ENCODE measurements around the gene COPE. TPM values are rescaled to one million over a fixed set of nuclear protein-coding genes. Genes with fewer than 3 reads are reported as not detected.

Gene COPE
- total RNA-seq, 1 donor from 2014 or later, result 221 TPM

DNA sequence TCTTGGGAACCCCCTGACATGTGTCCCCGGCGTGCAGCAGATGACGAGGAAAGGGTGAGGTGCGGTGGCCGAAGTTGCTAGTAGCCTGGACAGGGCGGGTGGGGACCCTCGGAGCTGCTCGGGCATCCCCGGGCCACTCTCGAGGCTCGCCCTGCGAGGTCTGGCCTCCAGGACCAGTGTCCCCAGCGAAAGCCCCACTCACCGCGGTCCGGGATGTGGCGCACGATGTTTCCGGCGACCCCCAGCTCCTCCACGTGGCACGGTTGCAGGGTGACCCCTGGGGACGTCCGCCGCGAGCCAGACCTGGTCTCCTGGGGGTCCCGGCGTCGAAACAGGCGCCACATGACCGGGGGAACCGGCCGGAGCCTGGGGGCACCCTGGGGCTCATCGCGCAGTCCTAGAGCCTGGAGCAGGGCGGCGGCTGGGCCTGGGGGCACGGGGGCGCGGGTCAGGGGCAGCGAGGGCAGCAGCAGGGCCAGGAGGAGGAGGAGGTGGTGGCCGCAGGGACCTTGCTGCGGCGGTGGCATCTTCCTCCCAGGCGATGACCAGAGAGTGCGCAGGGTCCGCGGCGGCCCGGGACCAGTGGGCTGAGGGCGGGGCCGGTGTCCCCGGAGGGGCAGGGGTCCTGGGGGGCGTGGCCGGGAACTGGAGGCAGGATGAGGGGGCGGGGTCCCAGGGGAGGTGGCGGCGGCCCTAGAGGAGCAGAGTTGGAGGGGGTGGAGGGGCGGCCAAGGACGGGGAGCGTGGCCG, 49.2 kb downstream of the COPE start:
- no peak for DNase-seq (ENCODE audit: low spot score)
- H3K9me3 Mint-ChIP-seq, result no peaks in the 10 kb centered on the region
- peaks cover 13% of the 10 kb centered on the region for H3K36me3 Mint-ChIP-seq (ENCODE audit: low read depth)
- peaks cover 5% of the 10 kb centered on the region for H3K4me1 Mint-ChIP-seq (ENCODE audit: low read depth)
- intact Hi-C loops (cut with micrococcal nuclease), result no loop called here
- H3K27me3 Mint-ChIP-seq (ENCODE audit: insufficient read depth), result peaks cover 3% of the 10 kb centered on the region
- no peak overlapping the region for H3K27ac Mint-ChIP-seq
- H3K4me3 Mint-ChIP-seq, result no peak overlapping the region

DNA sequence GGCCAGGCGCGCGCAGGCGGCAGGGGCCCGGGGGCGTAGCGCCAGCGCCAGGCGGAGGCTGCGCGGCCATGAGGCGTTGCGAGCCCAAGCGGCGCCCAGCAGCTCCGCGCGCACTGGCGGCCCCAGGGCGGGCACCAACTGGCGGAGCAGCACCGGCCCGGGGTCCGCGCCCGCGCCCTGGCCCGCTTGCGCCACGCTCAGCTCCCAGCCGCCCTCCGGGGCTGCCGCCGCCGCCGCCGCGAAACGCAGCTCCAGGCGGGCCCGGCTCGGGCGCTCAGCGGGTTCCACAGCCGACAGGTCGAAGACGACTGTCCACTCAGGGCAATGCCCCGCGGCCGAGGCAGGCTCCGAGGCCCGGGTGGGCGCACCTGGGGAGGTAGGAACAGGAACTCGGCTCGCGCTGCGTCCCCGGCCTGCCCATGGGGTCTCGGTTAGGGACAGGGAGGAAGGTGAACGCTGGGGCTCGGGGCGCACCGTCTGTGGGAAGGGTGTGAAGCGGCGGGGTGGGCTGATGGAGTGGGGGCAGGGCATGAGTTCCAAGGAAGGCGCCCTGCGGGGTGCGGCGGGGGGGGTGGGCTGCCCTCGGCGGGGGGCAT, 50.1 kb downstream of the COPE start:
- Mint-ChIP-seq H3K27me3 (ENCODE audit: insufficient read depth) (peaks cover 3% of the 10 kb centered on the region), H3K36me3 (ENCODE audit: low read depth) (peaks cover 16% of the 10 kb centered on the region), H3K4me3 (no peak overlapping the region), H3K9me3 (no peaks in the 10 kb centered on the region), H3K4me1 (ENCODE audit: low read depth) (peaks cover 5% of the 10 kb centered on the region), H3K27ac (no peak overlapping the region)
- intact Hi-C loops (cut with micrococcal nuclease), result no loop called here
- no peak for DNase-seq (ENCODE audit: low spot score)

DNA sequence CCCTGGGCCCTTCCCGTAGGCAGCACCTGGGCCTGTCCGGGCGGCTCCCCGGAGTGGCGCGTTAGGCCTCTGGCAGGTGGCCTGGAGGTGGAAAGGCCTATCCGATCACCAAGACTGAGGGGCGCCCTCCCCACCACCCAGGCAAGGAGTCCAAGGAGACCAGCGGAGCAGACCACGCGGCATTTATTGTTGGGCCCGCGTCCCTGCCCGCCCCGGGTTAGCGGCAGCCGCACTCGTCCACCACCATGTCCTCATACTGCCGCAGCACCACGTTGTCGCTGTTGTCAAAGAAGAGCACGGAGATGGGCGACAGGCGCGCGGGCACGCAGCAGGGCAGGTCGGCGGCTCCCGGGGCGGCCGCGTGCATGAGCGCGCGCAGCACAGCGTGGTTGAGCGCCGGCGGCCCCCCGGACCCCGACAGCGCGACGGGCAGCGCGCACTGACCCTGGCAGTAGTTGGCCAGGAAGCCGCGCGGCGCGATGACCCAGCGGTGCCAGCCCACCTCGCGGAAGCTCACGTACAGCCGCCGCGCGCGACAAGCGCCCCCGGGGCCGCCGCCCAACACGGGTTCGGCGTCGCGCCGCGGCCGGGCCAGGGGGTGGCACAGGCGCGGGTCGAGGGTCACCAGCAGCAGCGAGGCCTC, 50.7 kb downstream of the COPE start:
- no peak overlapping the region for H3K27ac Mint-ChIP-seq
- H3K27me3 Mint-ChIP-seq (ENCODE audit: insufficient read depth), result peaks cover 3% of the 10 kb centered on the region
- peaks cover 20% of the 10 kb centered on the region for H3K36me3 Mint-ChIP-seq (ENCODE audit: low read depth)
- no peak overlapping the region for H3K4me3 Mint-ChIP-seq
- no peaks in the 10 kb centered on the region for H3K9me3 Mint-ChIP-seq
- DNase-seq (ENCODE audit: low spot score), result no peak
- H3K4me1 Mint-ChIP-seq (ENCODE audit: low read depth), result peaks cover 5% of the 10 kb centered on the region
- intact Hi-C loops (cut with micrococcal nuclease), result no loop called here

DNA sequence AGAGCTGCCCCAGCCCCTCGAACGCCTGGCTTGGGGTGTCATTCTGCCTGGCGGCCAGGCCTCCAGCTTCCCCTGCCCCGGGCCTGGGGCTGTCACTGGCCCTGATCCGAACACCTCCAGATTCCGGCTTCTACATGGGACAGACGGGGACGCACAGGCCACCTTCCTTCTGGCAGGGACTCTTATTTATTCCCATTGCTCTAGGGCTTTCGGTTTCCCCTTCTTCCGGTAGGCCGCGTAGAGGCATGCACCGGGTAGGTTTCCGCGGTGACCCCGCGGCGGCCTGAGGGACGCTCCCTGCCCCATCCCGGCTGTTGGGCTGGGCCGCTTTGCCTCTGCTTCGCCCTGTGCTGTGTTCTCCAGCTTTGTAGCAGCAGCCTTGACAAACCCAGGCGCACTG, 51.4 kb downstream of the COPE start:
- H3K27ac Mint-ChIP-seq, result no peak overlapping the region
- H3K27me3 Mint-ChIP-seq (ENCODE audit: insufficient read depth), result peaks cover 3% of the 10 kb centered on the region
- H3K4me3 Mint-ChIP-seq, result no peak overlapping the region
- DNase-seq (ENCODE audit: low spot score), result no peak
- H3K4me1 Mint-ChIP-seq (ENCODE audit: low read depth), result peaks cover 5% of the 10 kb centered on the region
- no peaks in the 10 kb centered on the region for H3K9me3 Mint-ChIP-seq
- peaks cover 20% of the 10 kb centered on the region for H3K36me3 Mint-ChIP-seq (ENCODE audit: low read depth)
- intact Hi-C loops (cut with micrococcal nuclease), result no loop called here

DNA sequence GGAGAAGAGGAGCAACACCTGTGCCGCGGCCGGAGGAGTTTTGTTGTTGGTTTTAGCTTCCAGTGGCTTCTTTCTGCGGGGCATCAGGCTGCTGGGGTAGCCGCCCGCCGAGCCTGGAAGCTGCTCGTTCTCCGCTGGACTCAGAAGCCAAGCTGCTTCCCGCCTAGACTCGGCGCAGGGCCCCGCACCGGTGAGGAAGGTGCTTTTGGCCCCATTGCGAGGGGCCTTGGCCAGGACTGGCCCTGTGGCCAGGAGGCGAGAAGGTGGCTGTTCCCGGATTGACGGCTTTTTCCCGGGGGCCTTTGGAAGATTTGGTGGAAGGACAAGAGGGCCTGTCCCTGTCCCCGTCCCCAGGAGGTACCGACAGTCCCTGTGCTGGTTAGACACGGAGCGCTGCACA, 52.0 kb downstream of the COPE start:
- Mint-ChIP-seq H3K36me3 (ENCODE audit: low read depth) (peaks cover 20% of the 10 kb centered on the region), H3K9me3 (no peaks in the 10 kb centered on the region), H3K4me3 (no peak overlapping the region), H3K27me3 (ENCODE audit: insufficient read depth) (peaks cover 3% of the 10 kb centered on the region), H3K27ac (no peak overlapping the region), H3K4me1 (ENCODE audit: low read depth) (peaks cover 5% of the 10 kb centered on the region)
- DNase-seq (ENCODE audit: low spot score), result no peak
- intact Hi-C loops (cut with micrococcal nuclease), result no loop called here

DNA sequence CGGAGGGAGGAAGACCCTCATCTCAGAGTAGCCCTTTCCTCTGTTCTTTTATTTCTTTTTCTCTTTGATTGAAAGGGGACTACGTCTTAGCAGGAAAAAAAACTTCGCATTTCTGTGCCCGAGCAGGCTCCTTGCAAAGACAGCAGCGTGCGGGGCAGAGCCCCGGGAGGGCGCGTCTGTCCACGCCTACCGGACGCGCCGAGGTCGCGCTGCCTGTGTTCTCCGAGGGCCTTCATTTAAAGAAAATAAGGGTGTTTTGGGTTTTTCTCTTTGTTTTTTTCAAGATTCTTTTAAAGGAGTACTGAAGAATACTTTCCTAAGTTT, 52.4 kb downstream of the COPE start:
- no peak for DNase-seq (ENCODE audit: low spot score)
- Mint-ChIP-seq H3K27me3 (ENCODE audit: insufficient read depth) (peaks cover 3% of the 10 kb centered on the region), H3K27ac (no peak overlapping the region), H3K4me1 (ENCODE audit: low read depth) (peaks cover 3% of the 10 kb centered on the region), H3K36me3 (ENCODE audit: low read depth) (peaks cover 20% of the 10 kb centered on the region), H3K4me3 (no peak overlapping the region), H3K9me3 (no peaks in the 10 kb centered on the region)
- intact Hi-C loops (cut with micrococcal nuclease), result no loop called here

DNA sequence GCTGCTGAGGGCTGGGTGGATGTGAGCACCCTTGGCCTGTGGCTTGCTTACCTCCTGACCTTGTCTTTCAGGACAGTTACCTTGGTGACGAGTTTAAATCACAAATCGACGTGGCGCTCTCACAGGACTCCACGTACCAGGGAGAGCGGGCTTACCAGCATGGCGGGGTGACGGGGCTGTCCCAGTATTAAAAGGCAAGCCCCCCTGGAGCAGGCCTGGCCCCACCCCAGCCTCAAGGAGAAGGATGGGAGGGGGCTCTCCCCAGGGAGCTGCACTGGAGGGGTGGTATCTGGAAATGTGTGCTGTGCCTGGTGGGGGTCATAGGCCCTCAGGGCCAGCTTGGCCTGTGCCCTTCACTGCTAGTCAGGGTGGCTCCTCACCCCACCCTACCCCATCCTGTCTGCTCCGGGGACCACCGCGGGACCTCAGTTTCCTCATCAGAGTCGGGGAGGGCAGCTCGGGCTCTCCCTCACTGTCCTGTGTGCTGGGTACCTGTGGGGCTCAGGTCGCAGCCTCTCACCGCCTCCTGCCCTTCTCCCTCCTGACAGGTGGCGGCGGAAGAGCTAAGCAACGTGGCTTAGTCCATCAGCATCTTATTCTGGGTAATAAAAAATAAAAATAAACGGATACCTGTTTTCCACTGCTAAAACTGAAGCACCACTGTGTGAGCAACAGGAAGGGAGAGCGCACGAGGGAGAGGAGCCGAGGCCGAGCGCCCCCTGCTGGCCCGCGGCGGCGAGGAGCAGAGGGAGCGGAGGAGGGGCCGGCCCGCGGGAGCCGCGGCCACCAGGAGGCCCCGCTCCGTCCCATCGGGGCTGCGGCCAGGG, 53.0 kb downstream of the COPE start:
- Mint-ChIP-seq H3K4me3 (no peak overlapping the region), H3K4me1 (ENCODE audit: low read depth) (no peaks in the 10 kb centered on the region), H3K27me3 (ENCODE audit: insufficient read depth) (peaks cover 3% of the 10 kb centered on the region), H3K27ac (no peak overlapping the region), H3K36me3 (ENCODE audit: low read depth) (peaks cover 23% of the 10 kb centered on the region), H3K9me3 (no peaks in the 10 kb centered on the region)
- intact Hi-C loops (cut with micrococcal nuclease), result no loop called here
- peak; percentile 42 for DNase-seq (ENCODE audit: low spot score)

DNA sequence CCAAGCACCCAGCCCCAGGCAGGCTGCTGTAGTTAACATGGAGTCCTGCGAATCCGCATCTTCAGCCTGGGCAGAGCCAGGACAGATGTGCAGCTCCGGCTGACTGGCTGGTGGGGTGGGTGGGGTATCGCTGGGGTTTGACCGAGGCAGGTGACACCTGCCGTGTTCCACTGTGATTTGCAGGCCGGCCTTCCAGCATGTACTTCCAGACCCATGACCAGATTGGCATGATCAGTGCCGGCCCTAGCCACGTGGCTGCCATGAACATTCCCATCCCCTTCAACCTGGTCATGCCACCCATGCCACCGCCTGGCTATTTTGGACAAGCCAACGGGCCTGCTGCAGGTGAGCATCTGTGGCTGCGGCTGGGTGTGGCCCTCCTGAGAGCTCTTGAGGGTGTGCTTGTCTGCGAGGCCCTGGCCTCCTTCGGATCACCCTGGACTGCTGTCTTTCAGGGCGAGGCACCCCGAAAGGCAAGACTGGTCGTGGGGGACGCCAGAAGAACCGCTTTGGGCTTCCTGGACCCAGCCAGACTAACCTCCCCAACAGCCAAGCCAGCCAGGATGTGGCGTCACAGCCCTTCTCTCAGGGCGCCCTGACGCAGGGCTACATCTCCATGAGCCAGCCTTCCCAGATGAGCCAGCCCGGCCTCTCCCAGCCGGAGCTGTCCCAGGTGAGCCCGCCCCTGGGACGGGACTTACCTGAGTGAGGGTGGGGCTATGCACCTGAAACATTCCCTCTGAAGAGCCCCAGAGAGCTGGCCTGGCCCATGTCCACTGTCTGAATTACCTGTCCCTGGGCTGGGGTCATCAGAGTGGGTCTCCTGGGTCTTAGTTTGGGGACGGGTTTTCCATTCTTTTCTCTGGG, 53.8 kb downstream of the COPE start:
- H3K27ac Mint-ChIP-seq, result no peak overlapping the region
- no peaks in the 10 kb centered on the region for H3K4me1 Mint-ChIP-seq (ENCODE audit: low read depth)
- H3K4me3 Mint-ChIP-seq, result no peak overlapping the region
- H3K27me3 Mint-ChIP-seq (ENCODE audit: insufficient read depth), result no peaks in the 10 kb centered on the region
- no peak for DNase-seq (ENCODE audit: low spot score)
- intact Hi-C loops (cut with micrococcal nuclease), result no loop called here
- H3K36me3 Mint-ChIP-seq (ENCODE audit: low read depth), result peaks cover 30% of the 10 kb centered on the region
- no peaks in the 10 kb centered on the region for H3K9me3 Mint-ChIP-seq

DNA sequence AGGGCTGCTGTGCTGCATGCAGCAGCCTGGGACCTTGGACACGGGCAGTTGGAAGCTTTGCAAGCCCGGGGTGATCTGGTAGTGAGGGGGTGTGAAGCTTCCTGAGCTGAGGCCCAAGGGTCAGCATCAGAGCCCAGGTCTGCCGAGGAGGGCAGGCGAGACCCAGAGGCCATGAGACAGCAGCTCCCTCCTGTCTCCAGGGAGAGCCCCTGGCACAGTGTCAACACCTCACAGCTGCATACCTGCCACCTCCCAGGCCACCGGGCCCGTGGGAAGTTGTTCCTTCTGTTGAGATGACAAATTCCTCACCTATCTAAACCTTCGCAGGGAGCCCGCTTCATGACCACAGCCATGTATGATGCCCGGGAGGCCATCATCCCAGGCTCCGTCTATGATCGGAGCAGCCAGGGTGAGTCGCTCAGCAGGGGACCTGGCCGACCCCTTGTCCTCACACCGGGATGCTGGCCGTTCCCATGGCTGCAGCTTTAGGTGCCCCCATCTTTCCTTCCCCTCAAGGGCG, 55.3 kb downstream of the COPE start:
- Mint-ChIP-seq H3K36me3 (ENCODE audit: low read depth) (peaks cover 30% of the 10 kb centered on the region), H3K9me3 (no peaks in the 10 kb centered on the region), H3K4me3 (no peak overlapping the region), H3K4me1 (ENCODE audit: low read depth) (no peaks in the 10 kb centered on the region), H3K27me3 (ENCODE audit: insufficient read depth) (no peaks in the 10 kb centered on the region), H3K27ac (no peak overlapping the region)
- DNase-seq (ENCODE audit: low spot score), result no peak
- intact Hi-C loops (cut with micrococcal nuclease), result no loop called here

DNA sequence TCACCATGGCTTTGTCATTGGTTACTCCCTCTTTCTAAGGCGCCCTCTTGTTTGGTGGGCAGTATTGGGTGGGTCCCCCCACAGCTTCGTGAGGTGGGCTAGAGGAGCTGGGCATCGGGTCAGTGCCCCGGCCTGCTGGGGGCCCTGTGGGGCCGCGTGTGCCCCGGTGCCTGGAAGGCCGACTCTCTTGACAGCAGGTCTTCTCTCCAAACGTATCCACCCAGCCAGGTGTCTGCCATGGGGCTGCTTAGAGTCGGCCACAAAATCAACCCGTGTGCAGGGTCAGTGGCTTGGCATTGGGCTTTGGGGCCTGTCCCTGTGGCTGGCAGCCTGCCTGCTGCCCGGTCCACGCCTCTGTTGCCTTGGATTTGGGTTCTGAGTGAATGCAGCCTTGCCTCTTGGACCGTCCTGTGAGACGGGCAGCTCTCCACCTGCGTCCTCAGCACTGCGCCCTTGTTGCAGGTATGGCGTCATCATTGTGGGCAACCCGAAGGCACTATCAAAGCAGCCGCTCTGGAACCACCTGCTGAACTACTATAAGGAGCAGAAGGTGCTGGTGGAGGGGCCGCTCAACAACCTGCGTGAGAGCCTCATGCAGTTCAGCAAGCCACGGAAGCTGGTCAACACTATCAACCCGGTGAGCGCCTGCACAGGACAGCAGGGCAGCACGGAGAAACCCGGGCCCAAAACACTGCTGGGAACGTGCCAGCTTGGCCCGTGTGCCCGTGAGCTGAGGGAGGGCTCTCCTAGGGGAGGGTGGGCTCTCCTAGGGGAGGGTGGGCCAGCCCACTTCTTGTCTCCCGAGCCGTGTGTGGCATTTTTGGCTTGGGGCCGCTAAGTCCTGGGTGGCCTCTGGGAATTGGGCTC, 56.0 kb downstream of the COPE start:
- Mint-ChIP-seq H3K4me3 (no peak overlapping the region), H3K9me3 (no peaks in the 10 kb centered on the region), H3K27me3 (ENCODE audit: insufficient read depth) (no peaks in the 10 kb centered on the region), H3K4me1 (ENCODE audit: low read depth) (no peaks in the 10 kb centered on the region), H3K27ac (no peak overlapping the region), H3K36me3 (ENCODE audit: low read depth) (peaks cover 29% of the 10 kb centered on the region)
- DNase-seq (ENCODE audit: low spot score), result no peak
- intact Hi-C loops (cut with micrococcal nuclease), result no loop called here

DNA sequence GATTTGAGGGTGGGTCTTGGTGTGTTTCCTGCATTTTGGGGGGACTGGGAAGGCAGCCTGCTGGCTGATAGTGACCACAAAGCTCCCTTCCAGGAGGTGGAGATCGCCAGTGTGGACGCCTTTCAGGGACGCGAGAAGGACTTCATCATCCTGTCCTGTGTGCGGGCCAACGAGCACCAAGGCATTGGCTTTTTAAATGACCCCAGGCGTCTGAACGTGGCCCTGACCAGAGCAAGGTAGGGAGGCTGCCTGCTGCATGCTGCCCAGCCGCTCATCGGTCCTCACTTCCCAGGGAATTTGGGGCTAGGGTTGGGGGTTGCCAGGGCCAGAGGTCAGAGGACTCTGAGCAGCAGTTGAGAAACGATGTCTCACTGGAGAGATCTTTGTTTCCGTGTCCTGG, 57.3 kb downstream of the COPE start:
- DNase-seq (ENCODE audit: low spot score), result no peak
- Mint-ChIP-seq H3K9me3 (no peaks in the 10 kb centered on the region), H3K4me1 (ENCODE audit: low read depth) (no peaks in the 10 kb centered on the region), H3K27ac (no peak overlapping the region), H3K36me3 (ENCODE audit: low read depth) (peaks cover 30% of the 10 kb centered on the region), H3K4me3 (no peak overlapping the region), H3K27me3 (ENCODE audit: insufficient read depth) (no peaks in the 10 kb centered on the region)
- intact Hi-C loops (cut with micrococcal nuclease), result no loop called here

Measured in activated T-helper 1 cell treated with anti-CD3 and anti-CD28 coated beads, Interleukin-12 subunit alpha, Interleukin-12 subunit beta, Interleukin-2, Interleukin-4 antibody, amounts not matched to agents 30 ng/mL and 10 ng/mL and 1 ng/mL, durations not matched to agents 14 hours and 24 hours and 36 hours (primary cell).